Activated CD8-positive, alpha-beta T cell treated with anti-CD3 and anti-CD28 coated beads for 36 hours (primary cell): Measurements from ENCODE around the gene SELENOO. TPM values are rescaled to one million over a fixed set of nuclear protein-coding genes. Genes with fewer than 3 reads are reported as not detected.

Source experiments
- ATAC-seq: fragments of 200-7000 bp; cut with Tn5 transposase; one replicate; pipeline ENCODE4 v1.10.0; 2021; ENCODE audit warnings: mild to moderate bottlenecking, moderate library complexity
- CTCF ChIA-PET: fragments of 350-600 bp; sonication (Branson Sonifier 250); formaldehyde crosslinking; loops from one replicate; lab custom pipeline; 2021; ENCODE audit warnings: antibody characterized with exemption; lab: Charles Lee
- POLR2A ChIA-PET: fragments of 350-600 bp; sonication (Branson Sonifier 250); formaldehyde crosslinking; loops from one replicate; lab custom pipeline; 2021; ENCODE audit warnings: antibody characterized with exemption; lab: Charles Lee
- DNase-seq: peaks from one replicate; pipeline ENCODE4 v3.0.0-alpha.2; 2020
- H3K27ac Mint-ChIP-seq: one replicate; pipeline ENCODE4 v1.8.0; 2021; ENCODE audit warnings: mild to moderate bottlenecking, mixed read lengths
- H3K27me3 Mint-ChIP-seq: one replicate; pipeline ENCODE4 v1.8.0; 2021; ENCODE audit warnings: mixed read lengths
- H3K36me3 Mint-ChIP-seq: one replicate; pipeline ENCODE4 v1.8.0; 2021; ENCODE audit warnings: low read depth, mixed read lengths
- H3K4me1 Mint-ChIP-seq: one replicate; pipeline ENCODE4 v1.8.0; 2021; ENCODE audit warnings: low read depth, mixed read lengths
- H3K4me3 Mint-ChIP-seq: one replicate; pipeline ENCODE4 v1.8.0; 2021; ENCODE audit warnings: mild to moderate bottlenecking, moderate library complexity, mixed read lengths
- H3K9me3 Mint-ChIP-seq: one replicate; pipeline ENCODE4 v1.8.0; 2021; ENCODE audit warnings: mixed read lengths
- CTCF ChIP-seq: fragments of 200-600 bp; IDR thresholded peaks from one replicate; pipeline ENCODE4 v1.8.0; 2022; ENCODE audit warnings: antibody characterized with exemption, mild to moderate bottlenecking
- intact Hi-C: fragments of 100-400 bp; cut with micrococcal nuclease; formaldehyde crosslinking; loops from one replicate; pipeline ENCODE4 v1.10.0; 2022
- total RNA-seq, 2 experiments: library from RNA; stranded (reverse); gene quantifications; one replicate each; pipeline ENCODE4 v1.2.3, GENCODE V29; 2021

Gene SELENOO
- total RNA-seq, 2 experiments from 2014 or later, result 24.0 to 25.5 TPM

GRCh38 chr22:50242406-50242949, 41.7 kb downstream of the SELENOO start:
- H3K9me3 Mint-ChIP-seq, result no peaks in the 10 kb centered on the region
- no peaks in the 10 kb centered on the region for H3K27me3 Mint-ChIP-seq
- no peak for DNase-seq
- intact Hi-C loops, result no loop called here
- ChIA-PET CTCF (interaction anchor here (0.9 to 3.4 kb wide), 12 partner anchors 9 to 378 kb away, joined by 3 to 18 read pairs (median 4); partner anchors contain the start of genes HDAC10, MAPK12 and SCO2), POLR2A (interaction anchor here (0.5 to 0.7 kb wide), 2 partner anchors 155 to 231 kb away, joined by 3 to 4 read pairs; no protein-coding TSS in a partner anchor)
- peak overlapping the region; percentile 85 for H3K4me3 Mint-ChIP-seq
- peaks cover 24% of the 10 kb centered on the region for H3K36me3 Mint-ChIP-seq
- peaks cover 20% of the 10 kb centered on the region for H3K4me1 Mint-ChIP-seq
- no peak for TF ChIP-seq CTCF
- ATAC-seq, result no peak
- peak overlapping the region; percentile 46 for H3K27ac Mint-ChIP-seq

GRCh38 chr22:50243685-50244419, 43.0 kb downstream of the SELENOO start:
- Mint-ChIP-seq H3K9me3 (no peaks in the 10 kb centered on the region), H3K4me1 (peaks cover 24% of the 10 kb centered on the region), H3K4me3 (peak overlapping the region; percentile 85), H3K27me3 (no peaks in the 10 kb centered on the region), H3K36me3 (peaks cover 24% of the 10 kb centered on the region), H3K27ac (peak overlapping the region; percentile 99)
- no peak for DNase-seq
- ChIA-PET CTCF (interaction anchor here (0.8 to 3.4 kb wide), 10 partner anchors 12 to 377 kb away, joined by 3 to 18 read pairs (median 4); partner anchors contain the start of genes MLC1 and SCO2), POLR2A (interaction anchor here (0.6 to 1.7 kb wide), 11 partner anchors 19 to 294 kb away, joined by 3 to 9 read pairs (median 3); partner anchors contain the start of genes LMF2 and NCAPH2)
- no peak for ATAC-seq
- intact Hi-C loops, result no loop called here
- no peak for TF ChIP-seq CTCF

- peak within 1 kb of the TSS; percentile 99 for H3K27ac Mint-ChIP-seq
- DNase-seq, result peak; percentile 96
- peaks cover 24% of the 10 kb centered on the region for H3K36me3 Mint-ChIP-seq
- H3K9me3 Mint-ChIP-seq, result no peaks in the 10 kb centered on the region
- intact Hi-C loops, result no loop called here
- H3K4me3 Mint-ChIP-seq, result peak within 1 kb of the TSS; percentile 85
- CTCF ChIA-PET, result interaction anchor here (0.8 to 2.6 kb wide), 9 partner anchors 11 to 376 kb away, joined by 3 to 9 read pairs (median 4); partner anchors contain the start of genes MLC1 and SCO2
- TF ChIP-seq CTCF, result no peak
- POLR2A ChIA-PET, result interaction anchor here (0.6 to 1.7 kb wide), 11 partner anchors 18 to 294 kb away, joined by 3 to 9 read pairs (median 4); no protein-coding TSS in a partner anchor
- peak; percentile 82 for ATAC-seq
- no peaks in the 10 kb centered on the region for H3K27me3 Mint-ChIP-seq
- peaks cover 24% of the 10 kb centered on the region for H3K4me1 Mint-ChIP-seq
Observed at GRCh38 chr22:50244420-50245213, 43.8 kb downstream of the SELENOO start, which contains the start of gene TUBGCP6. Gene TUBGCP6, minus strand, starts transcription at chr22:50245023. Its CDS starts 564 bp downstream, at chr22:50244459.

- POLR2A ChIA-PET, result interaction anchor here (1.2 to 2.0 kb wide), 3 partner anchors 17 to 280 kb away, joined by 4 to 8 read pairs (median 6); partner anchors contain the start of gene SCO2
- DNase-seq, result no peak
- H3K27ac Mint-ChIP-seq, result peak overlapping the region; percentile 99
- no peak for TF ChIP-seq CTCF
- ATAC-seq, result no peak
- CTCF ChIA-PET, result interaction anchor here (1.5 kb wide), 1 partner anchor 82 kb away, joined by 4 read pairs; no protein-coding TSS in a partner anchor
- intact Hi-C loops, result no loop called here
- H3K9me3 Mint-ChIP-seq, result no peaks in the 10 kb centered on the region
- H3K4me3 Mint-ChIP-seq, result peak overlapping the region; percentile 85
- no peaks in the 10 kb centered on the region for H3K27me3 Mint-ChIP-seq
- peaks cover 22% of the 10 kb centered on the region for H3K36me3 Mint-ChIP-seq
- H3K4me1 Mint-ChIP-seq, result peaks cover 31% of the 10 kb centered on the region
Observed at GRCh38 chr22:50245214-50246072, 44.6 kb downstream of the SELENOO start.
